Stimulated activated CD4-positive, alpha-beta T cell treated with anti-CD3 and anti-CD28 coated beads, Interleukin-2, amount 100 ng/mL, for 4 hours (primary cell): ENCODE measurements around the gene RD3L.
"Not testable (repeated sequence)": the region's sequence is repeated elsewhere in the genome, so short reads cannot be mapped to it uniquely, and the experiment has no call there.

Experiments used
- DNase-seq: peaks from one replicate; pipeline ENCODE4 v3.0.0-alpha.2; 2020; ENCODE audit warnings: low read depth

The RD3L gene

DNA sequence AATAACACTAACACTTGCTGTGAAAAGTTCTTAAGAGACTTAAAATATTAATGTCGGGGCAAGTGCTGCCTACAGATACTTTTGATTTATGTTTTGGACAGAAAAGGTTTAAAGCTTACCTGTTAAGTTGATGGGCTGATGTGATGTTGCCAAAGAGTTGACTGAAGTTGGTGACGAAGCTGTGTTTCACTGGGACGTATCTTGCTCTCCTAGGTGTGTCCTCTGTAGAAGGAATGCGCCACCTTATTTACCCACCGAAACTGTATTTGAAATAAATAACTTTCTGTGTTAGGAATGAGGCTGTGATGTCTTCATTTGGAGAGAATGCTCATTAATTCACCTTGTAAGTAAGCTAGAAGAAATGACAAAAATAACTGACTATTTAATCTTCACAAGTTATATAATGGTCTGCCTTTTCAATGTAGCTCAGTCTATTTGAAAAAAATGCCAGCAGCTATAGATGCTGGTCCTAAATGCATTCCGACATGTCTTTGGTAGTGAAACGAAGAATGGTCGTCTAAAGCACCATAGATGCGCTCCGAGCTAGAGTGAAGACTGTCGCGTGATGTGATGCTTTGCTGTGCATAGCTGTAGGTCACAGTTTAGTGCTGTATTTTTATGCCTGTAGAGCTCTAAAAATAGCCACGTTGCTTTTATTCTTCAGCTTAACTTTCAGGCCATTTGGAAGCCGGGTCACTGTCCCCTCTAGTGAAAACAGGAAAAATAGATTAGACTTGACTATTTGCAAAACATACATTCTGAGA is at the start of gene RD3L:
TSS of gene RD3L (minus strand) at position 557 of the 764 bp plus-strand sequence. CDS start 834 bp downstream, outside the sequence.
- no peak for DNase-seq

DNA sequence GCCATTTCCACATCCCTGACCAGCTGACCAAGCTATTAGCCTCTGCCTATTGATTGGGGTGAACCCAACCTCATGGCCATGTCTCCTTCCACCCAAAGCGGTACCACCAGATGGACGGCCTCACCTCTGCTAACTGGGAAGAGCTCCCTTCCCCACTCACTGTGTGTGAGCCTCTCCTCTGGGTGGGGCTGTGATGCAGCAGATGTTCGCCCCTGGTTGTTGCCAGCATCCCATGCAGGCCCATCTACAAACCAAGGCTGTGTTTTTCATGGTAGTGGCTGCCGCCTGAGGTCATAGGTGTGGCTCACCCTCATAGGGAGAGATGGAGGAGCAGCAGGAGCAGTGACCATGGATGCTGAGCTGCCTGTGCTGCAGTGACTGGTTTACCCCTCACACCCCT is 47.6 kb upstream of the RD3L start:
- no peak for DNase-seq

DNA sequence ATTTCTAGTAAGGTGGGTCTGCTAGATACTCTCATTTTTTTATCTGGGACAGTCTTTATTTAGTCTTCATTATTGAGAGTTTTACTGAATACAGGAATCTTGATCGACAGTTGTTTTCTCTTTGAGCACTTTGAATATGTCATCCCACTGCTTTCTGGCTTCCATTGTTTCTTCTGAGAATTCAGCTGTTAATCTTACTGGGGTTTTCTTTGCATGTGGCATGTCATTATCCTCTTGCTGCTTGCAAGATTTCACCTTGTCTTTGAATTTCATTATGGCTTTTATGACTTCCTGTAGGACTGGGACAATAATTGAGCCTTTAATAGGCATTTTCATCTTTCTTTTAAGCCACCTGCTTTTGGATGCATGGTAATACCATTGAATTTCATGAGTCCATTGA is 46.7 kb upstream of the RD3L start:
- DNase-seq, result no peak

DNA sequence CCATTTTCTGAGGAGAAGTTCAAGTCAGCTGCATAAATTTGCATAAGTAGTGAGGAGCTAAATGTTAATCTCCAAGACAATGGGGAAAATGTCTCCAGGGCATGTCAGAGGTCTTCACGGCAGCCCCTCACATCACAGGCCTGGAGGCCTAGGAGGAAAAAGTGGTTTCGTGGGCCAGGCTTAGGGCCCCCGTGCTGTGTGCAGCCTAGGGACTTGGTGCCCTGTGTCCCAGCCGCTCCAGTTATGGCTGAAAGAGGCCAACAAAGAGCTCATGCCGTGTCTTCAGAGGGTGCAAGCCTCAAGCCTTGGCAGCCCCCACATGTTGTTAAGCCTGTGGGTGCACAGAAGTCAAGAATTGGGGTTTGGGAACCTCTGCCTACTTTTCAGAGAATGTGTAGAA is 41.9 kb upstream of the RD3L start:
- no peak for DNase-seq

DNA sequence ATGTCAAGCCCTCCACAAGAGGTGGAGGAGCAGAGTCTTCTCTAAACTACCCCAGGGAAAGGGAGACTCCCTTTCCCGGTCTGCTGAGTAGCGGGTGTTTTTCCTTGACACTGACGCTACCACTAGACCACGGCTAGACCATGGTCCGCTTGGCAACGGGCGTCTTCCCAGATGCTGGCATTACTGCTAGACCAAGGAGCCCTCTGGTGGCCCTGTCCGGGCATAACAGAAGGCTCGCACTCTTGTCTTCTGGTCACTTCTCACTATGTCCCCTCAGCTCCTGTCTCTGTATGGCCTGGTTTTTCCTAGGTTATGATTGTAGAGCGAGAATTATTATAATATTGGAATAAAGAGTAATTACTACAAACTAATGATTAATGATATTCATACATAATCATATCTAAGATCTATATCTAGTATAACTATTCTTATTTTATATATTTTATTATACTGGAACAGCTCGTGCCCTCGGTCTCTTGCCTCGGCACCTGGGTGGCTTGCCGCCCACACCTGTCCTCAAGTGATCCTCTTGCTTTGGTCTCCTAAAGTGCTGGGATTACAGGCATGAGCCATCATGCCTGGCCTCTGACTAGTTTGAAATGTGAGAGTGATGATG is 38.4 kb upstream of the RD3L start:
- not testable (repeated sequence) for DNase-seq

DNA sequence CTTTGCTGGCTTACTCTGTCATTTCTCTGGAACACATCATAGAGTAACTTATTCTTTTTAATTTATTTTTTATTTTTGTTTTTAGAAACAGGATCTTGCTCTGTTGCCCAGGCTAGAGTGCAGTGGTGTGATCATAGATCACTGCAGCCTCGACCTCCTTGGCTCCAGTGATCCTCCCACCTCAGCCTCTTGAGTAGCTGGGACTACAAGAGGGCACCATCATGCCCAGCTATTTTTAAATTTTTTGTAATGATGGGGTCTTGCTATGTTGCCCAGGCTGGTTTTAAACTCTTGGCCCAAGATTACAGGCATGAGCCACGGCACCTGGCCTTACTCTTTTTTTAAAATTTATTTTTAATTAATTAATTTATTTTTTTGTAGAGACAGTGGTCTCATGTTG is 32.2 kb upstream of the RD3L start:
- DNase-seq, result no peak

DNA sequence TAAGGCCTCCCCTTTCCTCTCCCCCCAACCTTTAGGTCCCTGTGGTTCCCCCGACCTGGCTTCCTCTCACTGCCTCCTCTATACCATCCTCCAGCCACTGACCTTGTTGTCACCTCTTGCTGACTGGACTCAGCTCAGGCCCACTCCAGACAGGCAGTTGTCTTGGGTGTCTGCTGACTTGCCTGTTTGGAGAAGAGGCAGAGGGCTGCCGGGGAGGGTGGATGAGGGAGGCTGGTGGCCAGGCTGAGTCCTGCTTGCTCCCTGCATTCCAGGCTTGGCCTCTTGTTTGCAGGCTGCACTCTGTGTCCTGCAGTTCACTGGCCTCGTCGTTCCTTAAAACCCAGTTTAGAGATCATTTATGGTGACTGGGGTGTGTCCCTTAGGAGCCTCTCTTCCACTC is 31.0 kb upstream of the RD3L start:
- DNase-seq, result no peak

DNA sequence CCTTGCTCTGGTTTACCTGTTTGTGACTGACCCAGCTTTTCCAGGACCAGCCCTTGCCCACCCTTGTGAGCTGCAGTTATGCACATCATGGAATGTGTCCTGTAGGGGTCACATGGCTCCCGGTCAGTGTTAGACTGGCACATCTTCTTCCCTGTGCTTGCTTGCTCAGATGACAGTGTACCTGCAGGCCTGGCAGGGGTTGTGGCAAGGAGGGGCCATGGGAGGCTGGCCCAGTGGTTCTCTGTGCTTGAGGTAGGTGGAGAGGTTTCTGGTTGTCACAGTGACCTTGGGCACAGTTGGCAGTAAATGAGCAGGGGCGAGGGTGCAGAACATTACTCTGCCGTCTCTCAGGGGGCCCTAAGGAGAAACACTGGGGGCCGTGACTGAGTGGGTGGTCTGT is 27.6 kb upstream of the RD3L start:
- DNase-seq, result no peak

DNA sequence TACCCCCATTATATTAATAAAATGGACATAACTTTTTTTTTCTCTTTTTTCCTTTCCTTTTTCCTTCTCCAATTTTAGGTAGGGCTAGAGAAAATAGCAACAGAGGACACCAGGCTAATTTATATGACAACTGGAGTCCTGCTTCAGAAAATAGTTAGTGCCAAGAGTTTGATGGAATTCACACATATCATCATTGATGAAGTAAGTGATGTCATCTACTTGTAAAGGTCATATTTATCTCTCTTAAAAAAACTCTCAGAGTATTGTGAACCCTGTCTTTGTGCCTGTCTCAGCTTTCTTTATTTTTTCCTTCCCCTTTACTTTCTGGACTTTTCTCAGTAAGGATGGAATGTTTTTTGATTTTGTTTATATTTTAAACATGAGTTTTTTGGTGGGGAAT is 24.3 kb upstream of the RD3L start:
- DNase-seq, result no peak

DNA sequence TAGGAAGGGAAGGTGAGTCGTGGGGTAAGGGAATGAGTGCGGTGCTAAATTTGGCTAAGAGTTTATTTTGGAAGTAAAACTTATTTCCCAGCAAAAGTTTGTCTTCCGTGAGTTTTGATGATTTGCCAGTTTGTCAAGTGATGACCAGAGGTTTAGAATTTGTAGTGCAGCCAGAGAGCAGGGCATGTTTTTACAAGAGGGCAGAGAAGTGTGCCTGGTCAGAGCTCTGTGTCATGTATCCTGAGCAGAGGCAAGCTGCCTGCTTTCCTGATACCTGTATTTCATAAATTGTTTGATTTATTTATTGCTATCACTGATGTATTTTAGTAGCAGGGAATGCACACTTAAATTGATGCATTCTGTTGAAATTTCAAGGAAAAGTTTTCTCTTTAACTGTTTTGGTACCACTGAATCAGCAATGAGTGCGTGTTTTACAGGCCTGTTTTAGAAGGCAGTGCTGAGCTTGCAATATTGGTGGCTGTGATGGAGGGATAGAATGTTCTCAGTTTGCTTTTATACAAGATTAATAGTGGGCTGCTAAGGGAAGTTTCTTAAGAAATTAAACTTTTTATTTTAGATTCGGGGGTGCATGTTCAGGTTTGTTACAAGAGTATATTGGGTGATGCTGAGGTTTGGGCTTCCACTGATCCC is 19.7 kb upstream of the RD3L start:
- no peak for DNase-seq

DNA sequence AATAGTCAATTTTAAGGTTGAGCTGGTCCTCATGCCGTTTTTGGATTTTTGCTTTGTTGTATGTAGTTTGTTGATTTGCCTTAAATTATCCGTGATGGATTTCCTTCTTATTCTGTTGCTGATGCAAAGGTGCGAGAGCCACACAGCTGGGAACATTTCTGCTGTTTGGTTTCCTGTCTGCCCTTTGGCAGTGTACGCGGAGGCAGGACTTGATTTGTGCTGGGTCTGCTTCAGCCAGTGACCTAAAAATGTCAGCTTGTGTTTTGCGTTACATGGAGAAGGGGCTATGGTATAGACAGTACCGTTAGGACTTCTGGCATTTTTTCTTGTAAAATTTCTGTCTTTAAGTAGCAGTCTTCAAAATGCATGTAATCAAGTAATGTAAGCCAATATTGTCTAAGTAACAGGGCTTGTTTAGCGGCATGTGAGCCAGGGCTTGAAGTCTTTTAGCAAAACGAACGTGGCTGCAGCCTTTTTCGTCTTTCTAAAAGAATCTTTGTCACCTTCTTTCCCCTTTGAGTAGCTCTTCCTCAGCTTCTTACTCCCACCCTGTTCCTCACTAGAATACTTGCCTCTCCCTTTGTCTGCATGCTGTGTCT is 18.2 kb upstream of the RD3L start:
- no peak for DNase-seq

DNA sequence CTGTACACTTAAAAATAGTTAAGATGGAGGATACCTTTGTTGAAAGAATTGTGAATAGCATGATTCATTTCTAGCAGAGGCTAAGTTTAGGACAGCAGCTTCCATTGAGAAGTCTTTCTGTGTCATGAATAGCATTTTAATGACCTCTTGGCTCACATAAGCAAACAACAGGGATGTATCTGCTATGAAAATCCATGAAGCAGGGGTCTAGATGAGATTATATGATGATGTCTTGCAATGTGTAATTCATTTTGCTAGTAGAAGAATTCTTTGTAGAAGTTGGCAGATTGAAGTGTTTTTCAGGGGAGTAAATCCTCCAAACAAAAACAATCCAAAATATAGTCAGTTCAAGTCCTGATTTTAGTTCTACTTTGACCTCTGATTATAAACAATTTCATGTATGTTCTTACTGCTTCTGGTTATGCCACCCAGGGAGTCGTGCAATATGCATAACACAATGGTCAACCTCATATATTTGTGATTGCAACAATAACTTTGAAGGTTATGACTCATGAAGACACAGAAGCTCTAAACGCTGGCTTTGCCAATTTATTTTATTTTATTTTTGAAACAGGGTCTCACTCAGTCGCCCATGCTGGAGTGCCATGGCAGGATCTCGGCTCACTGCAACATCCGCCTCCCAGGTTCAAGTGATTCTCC is 6.9 kb upstream of the RD3L start:
- DNase-seq, result no peak

DNA sequence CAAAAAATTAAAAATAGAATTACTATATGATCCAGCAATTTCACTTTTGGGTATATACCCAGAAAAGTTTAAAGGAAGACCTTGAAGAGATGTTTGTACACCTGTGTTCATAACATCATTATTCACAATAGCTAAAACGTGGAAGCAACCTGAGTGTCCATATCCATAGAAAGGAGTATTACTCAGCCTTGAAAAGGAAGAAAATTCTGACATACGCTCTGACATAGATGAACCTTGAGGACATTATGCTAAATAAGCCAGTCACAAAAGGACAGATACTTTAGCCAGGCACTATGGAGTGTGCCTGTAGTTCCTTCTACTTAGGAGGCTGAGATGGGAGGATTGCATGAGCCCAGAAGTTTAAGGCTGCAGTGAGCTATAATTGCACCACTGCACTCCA is 6.1 kb upstream of the RD3L start:
- DNase-seq, result no peak

DNA sequence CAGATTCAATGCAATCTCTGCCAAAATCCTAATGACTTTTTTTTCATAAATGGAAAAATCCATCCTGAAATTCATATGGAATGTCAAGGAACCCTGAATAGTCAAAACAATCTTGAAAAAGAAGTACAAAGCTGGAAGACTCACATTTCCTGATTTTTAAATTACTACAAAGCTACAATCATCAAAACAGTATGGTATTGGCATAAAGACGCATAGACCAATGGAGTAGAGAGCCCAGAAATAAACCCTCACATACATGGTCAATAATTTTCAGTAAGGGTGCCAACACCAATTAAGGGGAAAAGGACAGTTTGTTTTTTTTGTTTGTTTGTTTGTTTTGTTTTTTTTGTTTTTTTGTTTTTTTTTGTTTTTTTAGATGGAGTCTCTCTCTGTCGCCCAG is 4.6 kb upstream of the RD3L start:
- DNase-seq, result no peak

DNA sequence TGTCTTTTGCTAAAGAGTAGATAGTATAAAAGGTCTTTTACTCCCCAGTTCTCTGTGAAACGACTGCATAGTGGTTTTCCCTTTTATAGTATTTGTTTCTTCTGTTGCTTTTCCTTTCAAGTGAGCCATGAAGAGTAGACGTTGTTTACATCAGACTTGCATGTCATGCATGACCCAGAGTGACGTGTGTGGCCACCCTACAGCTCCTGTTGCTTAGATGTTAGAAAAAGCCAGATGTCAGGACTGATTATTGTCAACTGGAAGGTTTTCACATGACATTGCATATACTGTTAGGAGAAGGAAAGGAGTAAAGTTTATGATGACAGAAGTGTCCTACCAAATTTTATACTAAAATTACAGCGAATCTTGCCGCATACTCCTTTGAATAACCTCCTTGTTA is 1.3 kb upstream of the RD3L start:
- DNase-seq, result no peak

DNA sequence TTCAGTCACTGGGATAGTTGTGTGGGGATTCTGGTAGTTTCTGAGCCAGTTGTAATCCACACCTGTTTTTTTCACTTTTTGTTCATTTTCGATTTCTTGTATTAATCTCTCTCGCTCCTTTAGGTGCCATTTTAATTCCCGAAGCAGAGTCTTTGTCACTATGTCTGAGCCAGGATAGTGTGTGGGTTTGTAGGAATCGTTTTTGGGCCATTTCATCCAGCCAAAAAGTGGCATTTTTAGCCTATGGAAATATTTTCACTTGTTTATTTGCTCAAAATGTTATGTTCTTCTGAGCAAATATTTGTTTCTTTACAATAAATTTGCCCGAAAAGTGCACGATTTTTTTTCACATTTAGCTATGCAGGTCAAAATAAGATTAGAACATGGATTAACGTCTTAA is 867 bp downstream of the RD3L start:
- no peak for DNase-seq

DNA sequence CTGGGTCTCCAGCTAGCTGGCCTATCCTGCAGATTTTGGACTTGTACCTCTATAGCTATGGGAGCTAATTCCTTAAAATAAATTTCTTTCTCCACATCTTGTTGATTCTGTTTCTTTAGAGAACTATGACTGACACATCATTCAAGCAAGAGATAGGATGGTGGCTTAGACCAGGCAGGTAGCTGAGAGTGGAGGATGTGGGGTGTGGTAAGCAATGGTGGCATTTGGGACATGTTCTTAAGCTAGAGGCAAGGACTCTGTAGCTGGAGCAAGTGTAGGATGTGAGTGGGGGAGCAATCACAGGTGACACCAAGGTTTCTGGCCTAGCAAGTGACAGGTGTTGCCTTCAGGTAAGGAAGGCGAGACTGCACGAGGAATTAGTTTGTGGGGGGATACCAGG is 7.2 kb downstream of the RD3L start:
- no peak for DNase-seq

DNA sequence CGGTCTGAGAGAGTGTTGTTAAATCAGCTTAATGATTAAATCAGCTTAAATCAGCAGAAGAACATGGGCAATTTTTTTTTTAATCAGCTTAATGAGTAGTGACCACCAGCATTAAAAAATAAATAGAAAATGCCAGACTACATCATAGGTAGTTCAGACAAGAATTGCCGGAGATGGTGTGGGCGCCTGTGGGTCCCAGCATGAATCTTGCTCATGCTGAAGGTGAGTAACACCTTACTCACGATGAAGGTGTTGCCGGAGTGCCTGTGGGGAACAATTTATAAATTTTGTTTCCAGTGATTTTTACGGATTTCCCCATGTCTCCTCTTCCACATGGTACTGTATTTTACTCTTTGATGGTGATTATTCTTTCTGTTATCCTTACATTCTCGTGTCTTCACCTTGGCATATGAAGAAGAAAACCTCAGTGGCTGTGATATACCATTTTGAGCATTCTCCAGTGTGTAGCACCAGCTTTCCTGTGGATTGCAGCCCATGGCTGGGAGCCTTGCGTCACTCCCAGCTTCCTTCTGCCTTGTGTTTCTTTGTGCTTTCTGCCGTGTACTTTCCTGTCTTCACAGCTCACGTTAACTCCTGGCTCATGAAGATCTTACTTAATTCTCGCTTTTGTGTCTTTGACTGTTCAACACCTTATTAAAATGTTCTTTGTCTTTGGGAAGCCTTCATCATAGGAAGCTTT is 9.4 kb downstream of the RD3L start:
- DNase-seq, result no peak

DNA sequence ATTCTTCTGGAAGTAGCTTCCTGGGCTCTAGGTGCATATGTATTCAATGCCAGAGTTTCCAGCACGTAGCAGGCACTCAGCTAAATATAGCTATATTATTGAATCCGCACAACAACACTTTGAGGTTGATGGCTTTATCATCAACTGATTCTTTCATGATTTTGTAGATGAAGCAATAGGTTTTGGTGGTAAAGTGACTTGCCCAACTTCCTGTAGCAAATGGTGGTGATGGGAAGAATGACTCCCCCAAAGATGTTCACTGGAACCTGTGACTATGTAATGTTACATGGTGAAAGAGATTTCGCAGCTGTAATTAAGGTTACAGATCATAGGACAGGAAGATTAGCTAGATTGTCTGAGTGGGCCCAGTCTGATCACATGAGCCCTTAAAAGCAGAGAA is 10.9 kb downstream of the RD3L start:
- no peak for DNase-seq

DNA sequence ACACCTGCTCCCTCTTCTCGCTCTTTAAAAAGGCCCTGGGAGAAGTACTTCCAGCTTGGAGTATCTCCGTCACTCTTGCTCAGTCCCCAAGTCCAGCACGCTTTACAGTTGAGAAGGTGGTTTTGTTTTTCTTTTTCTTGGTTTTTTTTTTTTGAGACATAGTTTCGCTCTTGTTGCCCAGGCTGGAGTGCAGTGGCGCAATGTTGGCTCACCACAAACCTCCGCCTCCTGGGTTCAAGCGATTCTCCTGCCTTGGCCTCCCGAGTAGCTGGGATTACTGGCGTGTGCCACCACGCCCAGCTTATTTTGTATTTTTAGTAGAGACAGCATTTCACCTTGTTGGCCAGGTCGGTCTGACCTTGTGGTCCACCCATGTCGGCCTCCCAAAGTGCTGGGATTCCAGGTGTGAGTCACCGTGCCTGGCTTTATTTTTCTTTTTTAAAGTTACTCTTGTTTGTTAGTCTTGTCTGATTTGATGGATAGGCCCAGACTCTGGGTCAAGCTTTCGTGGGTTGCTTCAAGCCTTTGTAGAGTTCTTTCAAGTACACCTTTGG is 12.2 kb downstream of the RD3L start:
- no peak for DNase-seq

DNA sequence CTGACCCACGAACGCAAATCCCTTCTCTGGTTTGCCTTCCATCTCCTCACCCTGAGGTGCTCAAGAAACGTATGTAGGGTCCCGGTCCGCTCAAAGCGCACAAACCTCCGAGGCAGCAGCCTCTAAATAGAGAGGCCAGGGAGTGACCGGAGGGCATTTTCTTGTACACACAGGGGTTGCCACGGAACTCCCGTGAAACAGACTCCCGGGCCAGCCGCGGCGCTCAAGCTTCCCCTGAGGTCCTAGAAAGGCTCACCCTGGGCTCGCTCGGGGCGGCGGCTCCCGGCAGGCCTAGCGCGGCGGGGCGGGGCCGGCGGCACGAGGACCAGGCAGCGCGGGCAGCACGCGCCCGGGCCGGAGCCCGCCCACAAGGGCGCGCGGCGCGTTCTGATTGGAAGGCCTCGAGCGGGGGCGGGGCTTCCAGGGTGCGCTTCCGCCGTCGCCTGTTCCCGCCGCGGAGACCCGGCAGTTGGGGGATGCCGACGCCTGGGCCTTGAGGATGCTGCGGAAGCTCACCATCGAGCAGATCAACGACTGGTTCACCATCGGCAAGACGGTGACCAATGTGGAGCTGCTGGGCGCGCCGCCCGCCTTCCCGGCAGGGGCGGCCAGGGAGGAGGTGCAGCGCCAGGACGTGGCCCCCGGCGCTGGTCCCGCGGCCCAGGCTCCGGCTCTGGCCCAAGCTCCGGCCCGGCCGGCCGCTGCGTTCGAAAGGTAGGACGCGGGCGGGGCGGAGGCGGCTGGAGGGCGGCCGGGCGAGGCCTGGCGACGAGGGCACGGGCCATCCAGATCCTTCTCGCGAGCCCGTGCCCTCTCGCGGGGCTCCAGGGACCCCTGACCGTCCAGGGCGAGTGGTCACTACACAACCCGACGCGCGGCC is 14.1 kb downstream of the RD3L start, which contains the start of gene TDRD9:
TSS of gene TDRD9 (plus strand) at position 446 of the 880 bp plus-strand sequence. CDS start at position 500, 54 bp downstream.
- no peak for DNase-seq
